ENCODE results near the gene SI.

- TF ChIP-seq, protein P1, sequence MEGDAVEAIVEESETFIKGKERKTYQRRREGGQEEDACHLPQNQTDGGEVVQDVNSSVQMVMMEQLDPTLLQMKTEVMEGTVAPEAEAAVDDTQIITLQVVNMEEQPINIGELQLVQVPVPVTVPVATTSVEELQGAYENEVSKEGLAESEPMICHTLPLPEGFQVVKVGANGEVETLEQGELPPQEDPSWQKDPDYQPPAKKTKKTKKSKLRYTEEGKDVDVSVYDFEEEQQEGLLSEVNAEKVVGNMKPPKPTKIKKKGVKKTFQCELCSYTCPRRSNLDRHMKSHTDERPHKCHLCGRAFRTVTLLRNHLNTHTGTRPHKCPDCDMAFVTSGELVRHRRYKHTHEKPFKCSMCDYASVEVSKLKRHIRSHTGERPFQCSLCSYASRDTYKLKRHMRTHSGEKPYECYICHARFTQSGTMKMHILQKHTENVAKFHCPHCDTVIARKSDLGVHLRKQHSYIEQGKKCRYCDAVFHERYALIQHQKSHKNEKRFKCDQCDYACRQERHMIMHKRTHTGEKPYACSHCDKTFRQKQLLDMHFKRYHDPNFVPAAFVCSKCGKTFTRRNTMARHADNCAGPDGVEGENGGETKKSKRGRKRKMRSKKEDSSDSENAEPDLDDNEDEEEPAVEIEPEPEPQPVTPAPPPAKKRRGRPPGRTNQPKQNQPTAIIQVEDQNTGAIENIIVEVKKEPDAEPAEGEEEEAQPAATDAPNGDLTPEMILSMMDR (IDR thresholded peaks at IDR 0.05; ENCODE audit: extremely low read depth in 1 of 2, insufficient read depth in 1 of 2, low read depth in 1 of 2, low read length in 2 of 2), result no peak
- TF ChIP-seq EZH2 (IDR thresholded peaks at IDR 0.05; ENCODE audit: borderline replicate concordance, low read depth, low read length, severe bottlenecking) (no peak), MAX (IDR thresholded peaks at IDR 0.05; ENCODE audit: insufficient read depth, insufficient read length) (no peak), POLR2AphosphoS5 (IDR thresholded peaks at IDR 0.05; ENCODE audit: insufficient read depth, low read depth, low read length) (no peak)
These were observed 25.3 kb upstream of the SI start for GRCh38 chr3:165103616-165104015.
